HepG2 (cell line): ENCODE data around the gene TMEM86B. TPM values are rescaled to one million over a fixed set of nuclear protein-coding genes. Genes with fewer than 3 reads are reported as not detected.

Experiments used
- DR1 ChIP-seq: sonication (generic); formaldehyde crosslinking; IDR thresholded peaks from 2 replicates; pipeline ENCODE4 v1.8.0; 2021; ENCODE audit warnings: mild to moderate bottlenecking, missing genetic modification reagents, inconsistent platforms
- EED ChIP-seq: sonication (generic); formaldehyde crosslinking; IDR thresholded peaks from 2 replicates; pipeline ENCODE4 v1.5.0; 2020; ENCODE audit warnings: mild to moderate bottlenecking, missing genetic modification reagents
- GMEB1 ChIP-seq: sonication (generic); formaldehyde crosslinking; IDR thresholded peaks from 2 replicates; pipeline ENCODE4 v1.5.1; 2020; ENCODE audit warnings: missing genetic modification reagents, mild to moderate bottlenecking, borderline replicate concordance
- HNRNPUL1 ChIP-seq: fragments of 200-400 bp; formaldehyde crosslinking; IDR thresholded peaks from 2 replicates; pipeline ENCODE4 v1.6.1; 2017; ENCODE audit warnings: low read depth, mild to moderate bottlenecking, low read length, moderate library complexity
- MED1 ChIP-seq: sonication (generic); formaldehyde crosslinking; IDR thresholded peaks from 2 replicates; pipeline ENCODE4 v1.4.0; 2020; ENCODE audit warnings: missing genetic modification reagents
- RBM39 ChIP-seq: fragments of 200-400 bp; formaldehyde crosslinking; IDR thresholded peaks from one replicate; pipeline ENCODE4 v1.6.1; 2018; ENCODE audit warnings: antibody characterized with exemption, mild to moderate bottlenecking, low read depth, low read length; ENCODE audit not compliant: poor library complexity, severe bottlenecking
- ZNF264 ChIP-seq: sonication (generic); formaldehyde crosslinking; IDR thresholded peaks from 2 replicates; pipeline ENCODE4 v1.4.0; 2020; ENCODE audit warnings: missing genetic modification reagents
- polyA plus RNA-seq, 8 experiments: library from polyadenylated mRNA; depleted of rRNA in 3 of 8; stranded (reverse) in 7 of 8; unstranded in 1 of 8; fragments of >200 nt; fragmentation: Illumina TruSeq in 4 of 8; extraction: Trizol in 4 of 8; gene quantifications; 2 replicates each; pipeline versions ENCODE4 v1.2.1 to v1.2.3, GENCODE V29; 2011 to 2016; ENCODE audit warnings: low read depth in 4 of 8, missing spikeins in 1 of 8, mixed read lengths in 1 of 8; ENCODE audit not compliant: insufficient read depth in 1 of 8
- total RNA-seq, 5 experiments: library from RNA; depleted of rRNA; stranded (reverse); fragments of >200 nt; fragmentation: Illumina TruSeq; extraction: Trizol; gene quantifications; 2 replicates each; pipeline ENCODE4 v1.2.3, GENCODE V29; 2016; ENCODE audit warnings: low read depth in 1 of 5
- TF ChIP-seq, protein P1 (sequence below): IDR thresholded peaks from 2 replicates; pipeline ENCODE4 v1.6.1; 2012; ENCODE audit warnings: inconsistent platforms

TMEM86B gene
- total and polyA plus RNA-seq, 2 of the 13 experiments (the other 11 are each of a cell fraction or from before 2014, with no cell fraction given): 7.7 to 9.6 TPM

DNA sequence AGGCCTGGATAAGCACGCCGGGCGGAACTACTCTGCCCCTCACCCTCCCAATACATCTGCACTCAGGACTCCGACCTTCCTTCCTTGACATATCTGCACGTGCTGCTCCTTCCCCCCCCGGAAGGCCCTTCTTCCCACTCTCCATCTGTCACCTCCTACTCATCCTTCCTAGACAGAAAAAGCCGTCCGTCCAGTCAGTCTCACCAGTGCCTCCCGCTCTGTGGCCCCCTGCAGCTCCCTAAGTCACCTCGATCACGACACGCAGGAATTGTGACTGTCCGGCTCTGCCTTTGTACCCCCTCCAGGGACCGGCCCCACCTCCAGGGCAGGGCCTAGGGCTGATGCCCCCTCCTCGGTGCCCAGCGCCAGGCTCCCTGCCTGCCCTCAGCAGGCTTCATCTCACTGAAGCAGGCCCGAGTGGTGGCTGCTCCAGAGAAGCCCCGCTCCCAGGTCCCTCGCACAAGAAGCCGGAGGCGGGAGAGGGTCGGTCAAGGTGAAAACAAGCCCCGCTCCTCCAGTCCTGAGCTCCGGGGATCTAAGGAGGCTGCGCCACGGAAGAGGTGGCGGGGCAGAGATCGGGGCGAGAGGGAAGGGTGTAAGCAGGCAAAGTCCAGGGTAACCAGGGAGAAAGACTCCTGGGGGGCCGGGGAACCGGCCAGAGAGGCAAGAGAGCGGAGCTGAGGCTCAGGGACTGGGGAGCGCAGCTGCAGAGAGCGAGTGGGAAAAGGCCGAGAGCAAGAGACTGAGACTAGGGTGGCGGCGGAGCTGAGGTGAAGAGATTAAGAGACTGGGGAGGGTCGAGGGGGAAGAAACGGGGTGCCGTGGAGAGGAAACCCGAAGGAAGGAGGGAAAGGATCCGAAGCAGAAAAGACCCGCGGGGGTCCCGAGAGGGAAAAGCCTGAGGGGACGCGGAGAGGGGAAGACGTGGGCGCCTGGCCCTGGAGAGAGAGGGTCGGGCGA lies 29.2 kb upstream of the TMEM86B start (continued):
- TF ChIP-seq, protein P1, sequence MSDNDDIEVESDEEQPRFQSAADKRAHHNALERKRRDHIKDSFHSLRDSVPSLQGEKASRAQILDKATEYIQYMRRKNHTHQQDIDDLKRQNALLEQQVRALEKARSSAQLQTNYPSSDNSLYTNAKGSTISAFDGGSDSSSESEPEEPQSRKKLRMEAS: peak; percentile 78
- TF ChIP-seq GMEB1 (no peak), RBM39 (peak; percentile 38), HNRNPUL1 (no peak), MED1 (CRISPR knock-in tag) (0 out of 2 replicates have a peak, but pooled peaks have one; percentile 9), EED (CRISPR knock-in tag) (peak; percentile 68; the same call in 1 of the 2 replicates), DR1 (CRISPR knock-in tag) (no peak), ZNF264 (CRISPR knock-in tag) (0 out of 2 replicates have a peak, but pooled peaks have one; percentile 41)
